Uterus (tissue), 2 donors: Measurements from ENCODE around the gene DLGAP1.

Experiments used
- CTCF ChIP-seq, 4 experiments: fragments of 200-600 bp in 2 of 4; fragments of 450-650 bp in 2 of 4; sonication (generic) in 2 of 4; IDR thresholded peaks; one replicate each; pipeline ENCODE4 v1.5.1; 2016 to 2019; ENCODE audit warnings: antibody characterized with exemption in 4 of 4, mild to moderate bottlenecking in 2 of 4, moderate library complexity in 1 of 4
- POLR2A ChIP-seq, 2 donors: fragments of 450-650 bp; IDR thresholded peaks; one replicate each; pipeline ENCODE4 v1.6.1; 2016; ENCODE audit warnings: antibody characterized with exemption in 2 of 2, mild to moderate bottlenecking in 1 of 2, moderate library complexity in 1 of 2

- TF ChIP-seq CTCF (IDR thresholded peaks at IDR 0.05) (no peak), POLR2A (IDR thresholded peaks at IDR 0.05) (no peak)
These were observed 42.8 kb downstream of the DLGAP1 start for GRCh38 chr18:4412286-4412685.
